ELR (cell line): ENCODE results near the gene ALS2CL.

Source experiments
- DNase-seq: peaks from one replicate; pipeline ENCODE4 v3.0.0-alpha.2; 2015; ENCODE audit warnings: low read depth

Gene ALS2CL

GRCh38 chr3:46664971-46665762 is 28.3 kb downstream of the ALS2CL start:
- DNase-seq: no peak

GRCh38 chr3:46664188-46664970 is 29.1 kb downstream of the ALS2CL start:
- no peak for DNase-seq

DNA sequence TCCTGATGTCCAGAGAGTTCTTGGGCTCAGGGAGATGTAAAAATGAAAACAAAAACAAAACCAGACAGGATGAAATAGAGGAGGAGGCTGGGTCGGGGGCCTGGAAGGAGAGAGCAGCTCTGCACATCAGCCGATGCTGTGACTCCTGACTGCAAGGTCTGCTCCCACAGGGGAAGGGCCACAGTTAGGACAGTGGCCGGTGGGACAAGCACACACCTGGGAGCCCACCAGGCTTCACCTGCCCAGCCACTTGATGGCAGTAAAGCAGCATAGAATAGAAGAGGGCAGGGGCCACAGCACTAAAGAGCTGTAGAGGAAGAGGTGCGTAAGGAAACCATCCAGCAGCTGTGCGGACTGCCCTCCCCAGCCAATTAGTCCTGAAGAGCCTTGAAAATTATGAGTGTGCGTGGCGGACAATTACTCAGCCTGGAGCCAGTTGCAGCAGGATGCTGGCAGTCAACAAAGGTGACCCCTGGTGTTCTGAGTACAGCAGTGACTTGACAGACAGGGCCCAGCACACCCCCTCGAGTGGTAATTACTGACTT is 29.8 kb downstream of the ALS2CL start:
- peak; percentile 8 for DNase-seq

DNA sequence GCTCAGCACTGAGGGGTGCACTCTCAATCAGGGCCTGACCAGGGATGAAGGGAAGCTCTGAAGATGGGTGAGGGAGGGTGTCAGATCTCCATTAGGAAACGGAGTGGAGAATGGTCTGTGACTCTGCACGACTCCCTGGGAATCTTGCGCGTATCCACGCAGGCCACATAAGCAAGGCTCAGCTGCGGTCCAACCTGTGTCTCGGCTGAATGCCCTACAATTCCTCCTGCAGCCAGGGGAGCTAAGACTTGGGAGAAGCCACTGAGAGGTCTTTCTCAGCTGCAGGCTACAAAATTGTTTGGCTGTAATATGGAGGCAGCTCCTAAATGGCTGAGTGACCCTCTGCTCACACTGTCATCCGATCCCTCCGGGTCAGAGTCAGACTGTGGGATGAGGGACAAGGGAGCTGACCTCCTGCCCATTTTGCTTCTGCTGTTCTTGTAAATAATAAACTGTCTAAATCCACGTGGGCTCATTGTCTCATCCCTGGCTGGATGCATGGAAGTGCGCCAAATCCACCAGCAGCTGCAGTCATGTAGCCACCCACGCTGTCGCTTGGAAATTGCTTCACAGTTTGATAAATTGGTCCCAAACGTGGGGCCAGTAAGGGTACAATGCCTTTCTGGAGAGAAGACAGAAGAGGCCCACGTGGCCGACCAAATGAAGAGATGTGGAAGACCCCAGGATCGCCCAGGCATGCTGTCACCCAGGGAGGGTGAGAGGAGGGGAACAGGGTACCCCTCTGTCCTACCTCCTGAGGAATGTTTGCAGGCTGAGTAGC is 30.5 kb downstream of the ALS2CL start:
- DNase-seq: no peak

GRCh38 chr3:46661776-46662766 is 31.4 kb downstream of the ALS2CL start:
- no peak for DNase-seq

- peak; percentile 14 for DNase-seq
Observed at GRCh38 chr3:46660543-46661523, 32.6 kb downstream of the ALS2CL start.

DNA sequence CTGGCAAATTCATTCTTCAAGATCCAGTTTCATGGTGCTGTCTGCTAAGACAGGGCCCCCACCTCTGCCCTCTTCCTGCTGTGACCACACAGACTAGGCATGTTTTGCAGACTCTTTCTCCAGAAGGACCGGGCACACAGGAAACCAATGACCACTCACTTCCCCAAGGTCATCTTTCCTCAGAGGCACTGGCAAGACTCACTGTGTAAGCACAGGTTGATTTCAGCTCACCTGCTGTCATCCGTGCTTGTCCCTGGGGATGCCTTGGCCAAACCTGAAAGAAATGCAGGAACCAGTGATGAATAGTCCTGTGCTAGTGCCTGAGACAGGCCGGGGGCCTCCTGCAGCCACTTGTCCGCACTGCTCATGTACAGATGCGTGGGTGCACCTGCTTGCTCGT is 33.5 kb downstream of the ALS2CL start:
- peak; percentile 29 for DNase-seq

DNA sequence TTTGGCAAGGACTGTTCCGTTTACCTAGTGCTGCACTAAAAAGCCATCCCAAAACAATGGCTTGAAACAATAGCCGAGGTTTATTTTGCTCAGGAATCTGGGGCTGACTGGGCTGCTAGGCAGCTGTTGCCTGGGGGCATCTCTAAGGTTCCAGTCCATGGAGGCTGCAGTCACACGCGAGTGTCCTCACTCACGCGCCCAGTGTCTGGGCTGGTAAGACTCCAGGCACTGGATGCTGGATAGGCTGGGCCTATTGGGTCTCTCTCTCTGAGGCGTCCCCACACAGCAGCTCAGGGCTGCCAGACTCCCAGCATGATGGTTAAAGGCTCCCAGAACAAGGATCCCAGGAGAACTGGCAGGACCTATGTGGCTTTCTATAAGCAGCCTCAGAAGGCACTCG is 34.2 kb downstream of the ALS2CL start:
- peak; percentile 51 for DNase-seq

- DNase-seq: no peak
Observed at GRCh38 chr3:46656778-46657556, 36.5 kb downstream of the ALS2CL start.

GRCh38 chr3:46655271-46655670 is 38.2 kb downstream of the ALS2CL start:
- no peak for DNase-seq

DNA sequence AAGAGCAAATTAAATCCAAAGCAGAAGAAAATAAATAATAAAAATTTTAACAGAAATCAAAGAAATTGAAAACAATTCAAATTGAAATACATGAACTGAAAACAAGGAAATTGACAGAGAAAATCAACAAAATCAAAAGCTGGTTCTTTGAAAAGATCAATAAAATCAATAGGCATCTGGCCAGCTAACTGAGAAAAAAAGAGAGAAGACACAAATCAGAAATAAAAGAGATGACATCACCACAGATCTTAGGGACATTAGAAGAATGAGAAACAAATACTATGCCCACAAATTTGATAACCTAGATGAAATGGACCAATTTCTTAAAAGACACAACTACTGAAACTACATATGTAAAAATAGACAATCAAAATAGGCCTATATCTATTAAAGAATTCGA is 42.4 kb downstream of the ALS2CL start:
- no peak for DNase-seq

GRCh38 chr3:46649436-46649835 is 44.0 kb downstream of the ALS2CL start:
- DNase-seq: peak; percentile 70

- DNase-seq: no peak
Observed at GRCh38 chr3:46648096-46648495, 45.4 kb downstream of the ALS2CL start.

DNA sequence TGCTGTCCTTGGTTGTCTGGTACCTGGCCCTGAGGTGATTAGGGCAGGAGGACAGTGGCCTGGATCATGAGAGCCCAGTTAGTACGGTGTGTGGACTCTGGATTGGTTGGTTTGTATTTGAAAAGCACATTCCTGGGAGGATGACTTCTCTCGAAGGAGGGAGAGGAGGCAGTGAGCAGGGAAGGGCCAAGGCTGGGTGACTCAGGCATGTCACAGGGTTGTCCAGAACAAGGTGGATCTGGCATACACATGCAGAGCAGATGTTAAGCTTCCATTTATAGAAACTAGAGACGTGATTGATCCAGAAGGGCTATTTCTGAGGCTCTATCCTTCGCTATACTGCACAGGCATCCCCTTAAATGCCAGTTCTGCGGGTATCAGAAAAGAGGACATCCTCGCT is 46.8 kb downstream of the ALS2CL start:
- DNase-seq: peak; percentile 81

- DNase-seq: no peak
Observed at GRCh38 chr3:46643701-46644100, 49.8 kb downstream of the ALS2CL start.

- no peak for DNase-seq
Observed at GRCh38 chr3:46642971-46643370, 50.5 kb downstream of the ALS2CL start.

DNA sequence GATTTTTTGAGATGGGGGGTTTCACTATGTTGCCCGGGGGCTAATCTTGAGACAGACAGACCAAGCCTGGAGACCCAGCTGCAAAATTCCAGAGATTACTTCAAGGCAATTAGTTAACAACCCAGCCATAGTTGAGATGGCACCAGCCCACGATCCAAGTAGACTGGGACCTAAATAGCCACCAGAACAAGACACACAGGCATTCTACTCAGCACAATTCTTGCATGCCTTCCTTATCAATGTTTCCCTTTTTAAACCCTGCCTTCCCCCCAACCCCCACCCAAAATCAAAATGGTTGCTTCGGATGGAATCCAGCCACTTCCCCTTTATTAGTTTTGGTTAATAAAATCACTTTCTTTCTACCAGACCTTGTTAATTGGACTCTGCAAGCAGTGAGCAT is 52.6 kb downstream of the ALS2CL start:
- DNase-seq: no peak

DNA sequence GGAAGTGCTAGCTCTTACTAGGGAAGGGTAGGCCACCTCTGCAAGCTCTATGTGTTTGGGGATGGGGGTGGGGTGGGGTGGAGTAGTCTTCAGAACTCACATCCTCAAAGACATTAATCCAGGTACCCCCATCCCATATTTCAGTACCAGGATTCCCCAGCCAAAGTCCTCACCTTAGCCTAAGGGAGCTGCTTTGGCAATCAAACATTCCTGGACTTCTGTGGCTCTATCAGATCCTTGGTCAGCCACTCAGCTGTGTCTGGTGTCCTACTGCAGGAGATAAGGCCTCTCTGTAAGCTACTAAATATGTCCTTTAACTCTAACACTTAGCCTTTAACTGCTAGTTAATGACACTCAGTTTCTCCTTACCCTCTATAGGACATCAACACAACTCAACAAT is 54.3 kb downstream of the ALS2CL start:
- no peak for DNase-seq

- DNase-seq: no peak
Observed at GRCh38 chr3:46634856-46635255, 58.6 kb downstream of the ALS2CL start.
